GM12872 (cell line): ENCODE data around the gene MSL2.

Experiments
- CTCF ChIP-seq: IDR thresholded peaks from 3 replicates; pipeline ENCODE4 v1.5.1; 2011; ENCODE audit warnings: low read depth, mild to moderate bottlenecking, low read length, moderate library complexity; ENCODE audit not compliant: insufficient read depth

Gene MSL2

GRCh38 chr3:136232413-136232812 lies 36.3 kb upstream of the MSL2 start:
- TF ChIP-seq CTCF, result no peak

GRCh38 chr3:136211547-136211946 lies 15.4 kb upstream of the MSL2 start:
- TF ChIP-seq CTCF, result no peak

DNA sequence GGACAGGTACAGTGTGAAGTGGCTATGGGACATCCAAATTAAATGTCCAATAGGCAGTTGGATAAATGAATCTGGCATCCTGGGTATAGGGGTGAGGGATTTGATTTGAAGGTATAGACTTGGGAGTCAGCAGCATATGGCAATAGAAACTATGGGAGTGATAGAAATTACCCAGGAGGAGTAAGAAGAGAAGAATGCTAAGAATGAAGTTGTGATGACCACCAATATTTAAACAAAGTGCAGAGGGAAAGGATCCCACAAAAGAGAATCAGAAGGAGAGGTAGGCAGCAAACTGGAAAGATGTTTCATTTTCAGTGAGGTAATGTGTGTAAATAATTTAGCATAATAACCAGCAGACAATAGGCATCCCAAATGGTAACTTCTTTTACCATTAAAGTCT lies 13.8 kb upstream of the MSL2 start:
- no peak for TF ChIP-seq CTCF

DNA sequence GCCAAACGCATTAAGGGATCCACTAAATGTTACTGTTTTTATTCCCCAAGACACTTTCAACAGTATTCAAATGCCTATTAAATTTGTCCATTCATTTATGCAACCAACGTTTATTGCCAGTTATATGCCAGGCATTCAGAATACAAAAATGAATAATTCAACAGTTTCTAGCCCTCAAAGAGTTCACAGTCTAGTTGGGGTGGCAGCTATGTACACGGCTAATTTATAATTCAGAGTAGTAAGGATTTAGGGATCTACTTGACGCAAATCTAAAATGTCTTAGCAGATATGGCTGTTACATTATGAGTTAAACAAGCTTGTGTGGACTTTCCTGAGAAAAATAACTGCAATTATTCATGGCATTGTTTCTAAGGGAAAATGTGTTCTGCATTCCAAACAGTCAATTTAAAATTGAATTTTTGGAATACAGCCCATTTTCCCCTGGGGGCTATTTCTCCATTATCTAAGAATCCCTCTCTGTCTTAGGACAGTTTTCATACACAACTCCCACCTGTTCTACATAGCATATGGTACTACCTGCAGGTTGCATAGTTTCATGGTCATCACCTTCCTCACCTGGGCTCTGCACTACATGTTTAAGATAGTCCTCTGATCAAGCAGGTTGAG lies 11.5 kb upstream of the MSL2 start:
- TF ChIP-seq CTCF, result no peak

DNA sequence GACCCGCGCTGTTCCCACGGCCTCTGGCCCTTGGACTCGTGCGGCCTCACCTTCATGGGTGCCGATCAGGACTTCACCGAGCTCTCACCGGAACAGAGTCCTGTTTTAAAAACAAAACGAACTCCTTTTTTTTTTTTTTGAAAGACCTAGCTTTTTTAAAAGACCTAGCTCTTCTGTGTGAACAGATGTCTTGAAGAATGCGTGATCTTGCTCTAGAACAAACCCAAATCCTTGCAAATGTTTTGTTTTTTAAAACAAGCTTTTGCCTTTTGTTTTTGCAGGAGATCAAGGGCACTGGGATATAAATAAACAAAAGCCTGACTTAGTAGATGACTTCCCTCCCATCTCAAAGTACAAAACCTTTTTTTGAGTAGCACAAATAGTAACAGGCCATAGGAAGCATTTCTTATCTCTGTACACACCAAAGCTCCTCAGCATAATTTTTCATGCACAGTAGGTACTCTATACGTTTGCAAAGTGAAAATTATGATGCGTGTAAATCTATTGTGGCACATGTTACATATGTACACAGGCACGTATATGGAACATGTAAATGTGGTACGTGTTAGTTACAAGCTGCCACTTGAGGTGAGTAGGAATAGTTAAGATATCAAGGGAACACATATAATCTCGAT lies 1.1 kb upstream of the MSL2 start:
- no peak for TF ChIP-seq CTCF

DNA sequence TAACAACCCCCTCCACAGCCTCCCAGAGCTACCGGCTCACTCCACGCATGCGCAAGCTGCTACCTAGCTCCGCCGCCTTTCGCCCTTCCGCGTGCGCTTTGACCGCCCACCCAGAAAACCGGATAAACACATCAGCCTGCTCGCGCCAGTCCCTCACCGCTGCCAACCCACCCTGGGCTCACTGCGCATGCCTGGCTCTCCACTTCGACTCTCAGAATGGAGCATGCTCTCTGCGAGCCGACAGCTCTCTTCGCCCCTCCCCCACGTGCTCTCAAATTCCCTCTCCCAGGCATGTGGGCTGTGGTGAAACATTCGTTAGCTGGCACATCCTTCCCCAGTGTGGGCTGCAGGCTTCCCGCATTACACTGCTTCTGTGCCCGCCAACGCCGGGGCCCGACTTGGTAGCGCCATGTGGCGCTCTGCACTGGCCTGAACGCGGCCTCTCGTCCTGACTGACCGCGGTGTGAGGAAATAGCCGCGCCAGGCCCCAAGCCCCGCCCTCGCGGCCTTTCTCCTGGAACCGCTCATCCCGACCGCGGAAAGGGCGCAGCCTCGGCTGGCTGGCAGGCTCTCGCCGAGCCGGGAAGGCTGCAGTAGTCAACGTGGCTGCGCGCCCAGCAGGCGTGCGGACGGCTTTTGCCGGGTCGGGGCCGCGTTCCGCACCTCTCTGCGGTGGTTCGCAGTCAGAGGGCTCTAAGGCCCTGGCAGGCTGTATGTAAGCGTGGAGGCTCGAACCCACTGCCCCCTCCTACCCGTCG lies 445 bp upstream of the MSL2 start:
- TF ChIP-seq CTCF, result no peak

DNA sequence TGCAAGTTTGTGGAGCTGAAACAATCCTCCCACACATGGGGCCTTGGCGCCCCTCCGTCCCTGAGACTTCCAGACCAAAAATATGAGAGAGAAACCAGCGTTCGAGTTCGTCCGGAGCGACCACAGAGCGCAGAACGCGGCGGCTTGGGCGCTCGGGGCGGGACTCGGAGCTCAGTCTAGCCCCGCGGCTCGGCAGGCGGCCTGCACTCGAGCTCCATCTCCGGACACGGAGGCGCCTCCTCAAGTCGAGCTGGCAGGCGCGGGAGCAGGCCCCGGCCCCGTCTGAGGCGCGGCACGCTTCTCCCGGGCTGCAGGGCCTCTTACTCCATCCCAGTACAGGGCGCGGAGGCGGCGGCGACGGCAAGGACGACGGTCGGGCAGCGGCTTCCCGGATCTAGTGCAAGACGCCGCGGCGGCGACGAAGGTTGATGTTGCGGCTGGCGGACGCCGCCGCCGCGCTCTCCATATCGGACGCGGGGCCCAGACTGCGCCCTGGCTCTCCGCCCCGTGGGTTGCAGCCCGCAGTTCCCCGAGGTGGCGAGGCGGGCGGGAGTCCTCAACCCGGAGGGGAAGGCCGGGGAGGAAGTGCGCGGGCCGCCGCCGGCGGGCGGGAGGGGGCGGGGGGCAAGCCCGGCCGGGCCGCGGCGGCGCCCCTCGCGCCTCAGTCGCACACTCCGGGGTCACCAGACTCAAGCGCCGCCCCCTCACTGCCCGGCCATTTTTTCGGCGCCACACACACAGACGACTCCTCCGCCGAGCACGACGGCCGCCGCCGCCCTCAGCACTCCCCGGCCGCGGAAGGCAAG lies 674 bp downstream of the MSL2 start:
- TF ChIP-seq CTCF, result no peak
